H7 (cell line): ENCODE measurements around the gene APOF. TPM values are rescaled to one million over a fixed set of nuclear protein-coding genes. Genes with fewer than 3 reads are reported as not detected.

Source experiments
- DNase-seq: peaks from one replicate; pipeline ENCODE4 v3.0.0; 2012
- H3K27me3 ChIP-seq: 2 replicates; pipeline ENCODE4 v1.6.0; 2011; ENCODE audit warnings: mild to moderate bottlenecking, low read length; ENCODE audit not compliant: control insufficient read depth, insufficient read depth
- H3K36me3 ChIP-seq: replicated peaks from 2 replicates; pipeline ENCODE4 v1.5.1; 2011; ENCODE audit warnings: low read length; ENCODE audit not compliant: control insufficient read depth, insufficient read depth
- H3K4me3 ChIP-seq: 2 replicates; pipeline ENCODE4 v1.5.1; 2011; ENCODE audit warnings: low read depth, mild to moderate bottlenecking, control low read depth, low read length, moderate library complexity; ENCODE audit not compliant: insufficient read depth
- total RNA-seq: library from RNA; depleted of rRNA; stranded (reverse); fragments of >200 nt; shearing (Covaris generic); gene quantifications from 2 replicates; pipeline ENCODE4 v1.2.3, GENCODE V29; 2014

Gene APOF
- total RNA-seq, 1 experiment from 2014 or later = not detected

- no peak overlapping the region for H3K4me3 ChIP-seq
- H3K27me3 ChIP-seq = no peaks in the 10 kb centered on the region
- DNase-seq = no peak
- no peaks in the 10 kb centered on the region for H3K36me3 ChIP-seq
Observed at GRCh38 chr12:56382611-56383010, 20.0 kb upstream of the APOF start.

GRCh38 chr12:56377989-56378316 lies 15.3 kb upstream of the APOF start:
- H3K4me3 ChIP-seq = no peak overlapping the region
- no peaks in the 10 kb centered on the region for H3K36me3 ChIP-seq
- no peak for DNase-seq
- no peaks in the 10 kb centered on the region for H3K27me3 ChIP-seq

- Histone ChIP-seq H3K4me3 (no peak overlapping the region), H3K36me3 (no peaks in the 10 kb centered on the region), H3K27me3 (no peaks in the 10 kb centered on the region)
- DNase-seq = peak; percentile 62
Observed at GRCh38 chr12:56377310-56377988, 14.8 kb upstream of the APOF start.

- no peaks in the 10 kb centered on the region for H3K36me3 ChIP-seq
- H3K27me3 ChIP-seq = no peaks in the 10 kb centered on the region
- no peak for DNase-seq
- H3K4me3 ChIP-seq = no peak overlapping the region
Observed at GRCh38 chr12:56375598-56376434, 13.2 kb upstream of the APOF start.

- no peaks in the 10 kb centered on the region for H3K36me3 ChIP-seq
- no peak overlapping the region for H3K4me3 ChIP-seq
- no peak for DNase-seq
- no peaks in the 10 kb centered on the region for H3K27me3 ChIP-seq
Observed at GRCh38 chr12:56374726-56375597, 12.3 kb upstream of the APOF start.

GRCh38 chr12:56373515-56373914 lies 10.9 kb upstream of the APOF start:
- Histone ChIP-seq H3K27me3 (no peaks in the 10 kb centered on the region), H3K36me3 (no peaks in the 10 kb centered on the region), H3K4me3 (no peak overlapping the region)
- no peak for DNase-seq

GRCh38 chr12:56366948-56367347 lies 4.3 kb upstream of the APOF start:
- no peaks in the 10 kb centered on the region for H3K27me3 ChIP-seq
- DNase-seq = no peak
- H3K4me3 ChIP-seq = no peak overlapping the region
- H3K36me3 ChIP-seq = no peaks in the 10 kb centered on the region

- no peak for DNase-seq
- Histone ChIP-seq H3K4me3 (no peak overlapping the region), H3K36me3 (no peaks in the 10 kb centered on the region), H3K27me3 (no peaks in the 10 kb centered on the region)
Observed at GRCh38 chr12:56361487-56362129, 1.0 kb downstream of the APOF start.

- Histone ChIP-seq H3K36me3 (peaks cover 9% of the 10 kb centered on the region), H3K4me3 (peak within 1 kb of the TSS; percentile 93), H3K27me3 (no peaks in the 10 kb centered on the region)
- DNase-seq = peak; percentile 96
Observed at GRCh38 chr12:56359851-56360767, 2.5 kb downstream of the APOF start, which contains the start of gene STAT2. TSS of gene STAT2 (minus strand) at chr12:56360107. CDS start at chr12:56356571, 3,536 bp downstream.

- no peaks in the 10 kb centered on the region for H3K27me3 ChIP-seq
- no peak for DNase-seq
- peaks cover 20% of the 10 kb centered on the region for H3K36me3 ChIP-seq
- H3K4me3 ChIP-seq = peak overlapping the region; percentile 93
Observed at GRCh38 chr12:56358836-56359532, 3.7 kb downstream of the APOF start.

GRCh38 chr12:56351325-56351724 lies 11.3 kb downstream of the APOF start:
- Histone ChIP-seq H3K36me3 (peaks cover 50% of the 10 kb centered on the region), H3K27me3 (no peaks in the 10 kb centered on the region), H3K4me3 (no peak overlapping the region)
- no peak for DNase-seq

- H3K36me3 ChIP-seq = peaks cover 47% of the 10 kb centered on the region
- H3K27me3 ChIP-seq = no peaks in the 10 kb centered on the region
- DNase-seq = no peak
- H3K4me3 ChIP-seq = no peak overlapping the region
Observed at GRCh38 chr12:56350662-56351061, 12.0 kb downstream of the APOF start.

- Histone ChIP-seq H3K36me3 (peaks cover 35% of the 10 kb centered on the region), H3K27me3 (no peaks in the 10 kb centered on the region), H3K4me3 (no peak overlapping the region)
- DNase-seq = no peak
Observed at GRCh38 chr12:56348776-56349175, 13.9 kb downstream of the APOF start.
